ENCODE measurements around the gene CDH8.
"Not testable (repeated sequence)": the region's sequence is repeated elsewhere in the genome, so short reads cannot be mapped to it uniquely, and the experiment has no call there.

CDH8 gene

DNA sequence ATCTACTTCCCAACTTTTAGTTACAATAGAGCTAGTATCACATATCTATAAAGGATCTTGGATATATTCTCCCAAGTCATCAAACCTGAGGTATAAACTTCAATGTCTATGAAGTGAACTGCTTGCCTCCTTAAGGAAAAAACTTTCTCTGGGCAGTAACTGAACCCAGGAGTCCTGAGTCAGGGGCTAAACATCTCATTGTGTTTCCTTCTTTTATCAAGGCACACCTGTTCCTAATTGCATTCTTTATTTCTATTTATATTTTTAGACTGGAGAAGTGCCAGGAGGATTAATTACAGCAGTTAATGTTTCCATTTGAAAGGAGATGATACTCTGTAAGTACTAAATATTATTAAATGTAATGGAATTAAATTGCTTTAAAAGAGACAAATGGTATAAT is 98.6 kb downstream of the CDH8 start:
- Mint-ChIP-seq H3K27me3 (no peaks in the 10 kb centered on the region), H3K27ac (no peak overlapping the region), H3K36me3 (no peaks in the 10 kb centered on the region), H3K4me3 (no peak overlapping the region), H3K9me3 (peaks cover 4% of the 10 kb centered on the region), H3K4me1 (no peaks in the 10 kb centered on the region)
- no peak for DNase-seq (ENCODE audit: low spot score in 2 of 2)
- no peak for ATAC-seq (ENCODE audit: low read depth)

DNA sequence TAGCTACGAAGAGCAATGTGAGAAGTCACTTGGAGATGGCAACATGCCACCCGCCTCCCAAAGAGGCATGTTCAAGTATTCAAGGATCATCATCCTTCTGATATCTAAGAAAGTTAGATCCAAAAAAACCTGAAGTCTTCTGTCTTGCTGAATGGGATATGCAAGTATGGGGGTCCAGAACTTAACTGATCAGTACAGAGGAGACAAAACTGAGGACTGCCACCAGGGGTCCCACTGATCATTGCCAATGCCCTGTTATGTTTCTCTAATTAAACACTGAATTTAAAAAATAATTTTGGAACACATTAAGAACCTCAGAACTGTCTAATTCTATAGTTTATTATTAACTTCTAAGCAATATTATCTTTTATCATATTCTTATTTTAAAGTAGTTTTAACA is 99.7 kb downstream of the CDH8 start:
- Mint-ChIP-seq H3K27ac (no peak overlapping the region), H3K4me3 (no peak overlapping the region), H3K27me3 (no peaks in the 10 kb centered on the region), H3K4me1 (no peaks in the 10 kb centered on the region), H3K9me3 (no peaks in the 10 kb centered on the region), H3K36me3 (no peaks in the 10 kb centered on the region)
- ATAC-seq (ENCODE audit: low read depth) (no peak), DNase-seq (ENCODE audit: low spot score in 2 of 2) (no peak)

DNA sequence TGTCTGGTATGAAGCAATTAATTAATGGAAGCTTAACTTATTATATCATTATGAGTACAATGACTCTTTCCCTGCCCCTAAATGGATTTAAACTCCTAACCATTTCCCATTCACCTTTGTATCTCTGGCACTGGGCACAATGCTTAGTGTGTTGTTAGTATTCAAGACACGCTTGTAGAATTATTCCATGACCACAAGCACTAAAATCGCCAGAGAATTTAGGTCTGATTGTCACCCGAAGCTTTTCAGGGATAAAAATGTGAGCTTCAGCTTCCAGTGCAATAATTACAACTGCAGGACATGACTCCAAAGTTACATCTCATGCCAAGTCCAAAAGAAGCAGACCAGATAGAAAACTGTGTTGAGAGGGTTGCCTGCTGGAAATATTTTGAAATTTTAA is 101.6 kb downstream of the CDH8 start:
- no peaks in the 10 kb centered on the region for H3K36me3 Mint-ChIP-seq

DNA sequence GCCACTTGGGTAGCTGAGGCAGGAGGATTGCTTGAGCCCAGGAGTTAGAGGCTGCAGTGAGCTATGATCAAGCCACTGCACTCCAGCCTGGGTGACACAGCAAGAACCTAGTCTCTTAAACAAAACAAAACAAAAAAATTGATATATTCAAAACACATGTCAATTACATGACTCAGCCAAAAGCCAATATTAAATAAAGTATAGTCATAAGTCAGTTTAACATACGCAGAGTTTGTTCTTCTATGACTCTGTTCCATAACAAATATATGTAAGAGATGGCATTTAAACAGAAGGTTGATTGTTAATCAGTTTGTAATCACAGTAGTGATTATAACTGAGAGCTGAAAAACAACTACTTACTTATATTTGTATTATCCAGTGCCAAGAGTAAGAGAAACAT is 106.5 kb downstream of the CDH8 start:
- no peak overlapping the region for H3K27ac Mint-ChIP-seq
- no peak overlapping the region for H3K4me3 Mint-ChIP-seq
- DNase-seq (ENCODE audit: low spot score in 2 of 2) = no peak
- no peaks in the 10 kb centered on the region for H3K4me1 Mint-ChIP-seq
- no peaks in the 10 kb centered on the region for H3K36me3 Mint-ChIP-seq
- H3K9me3 Mint-ChIP-seq = no peaks in the 10 kb centered on the region
- no peak for ATAC-seq (ENCODE audit: low read depth)
- H3K27me3 Mint-ChIP-seq = no peaks in the 10 kb centered on the region

More for the DNA sequence above, 101.6 kb downstream of the CDH8 start:
- H3K4me3 Mint-ChIP-seq = no peak overlapping the region
- no peak overlapping the region for H3K27ac Mint-ChIP-seq
- no peak for DNase-seq (ENCODE audit: low spot score in 2 of 2)
- no peaks in the 10 kb centered on the region for H3K27me3 Mint-ChIP-seq
- no peak for ATAC-seq (ENCODE audit: low read depth)
- H3K9me3 Mint-ChIP-seq = no peaks in the 10 kb centered on the region
- no peaks in the 10 kb centered on the region for H3K4me1 Mint-ChIP-seq

- no peak overlapping the region for H3K27ac Mint-ChIP-seq
- no peak for ATAC-seq (ENCODE audit: low read depth)
Observed at GRCh38 chr16:61926766-61927165, 109.5 kb downstream of the CDH8 start.

DNA sequence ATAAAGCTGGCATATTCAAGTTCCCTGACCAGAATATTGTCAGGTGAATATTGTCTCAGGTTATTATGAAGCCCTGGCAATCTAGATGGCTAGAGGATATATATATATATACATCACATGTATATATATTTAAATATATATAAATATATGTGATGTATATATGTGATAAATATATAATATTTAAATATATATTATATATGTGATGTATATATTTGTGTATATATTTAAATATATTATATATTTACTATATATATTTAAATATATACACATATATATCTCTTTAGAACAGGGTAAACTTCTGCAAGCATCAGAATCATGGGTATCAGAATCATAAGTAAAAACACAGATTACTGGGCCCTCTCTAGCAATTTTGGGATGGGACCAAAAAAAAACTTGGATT is 112.6 kb downstream of the CDH8 start:
- ATAC-seq (ENCODE audit: low read depth) (no peak), DNase-seq (ENCODE audit: low spot score in 2 of 2) (no peak)
- H3K4me1 Mint-ChIP-seq = no peaks in the 10 kb centered on the region
- no peaks in the 10 kb centered on the region for H3K9me3 Mint-ChIP-seq
- H3K4me3 Mint-ChIP-seq = no peak overlapping the region
- no peaks in the 10 kb centered on the region for H3K27me3 Mint-ChIP-seq
- H3K27ac Mint-ChIP-seq = no peak overlapping the region
- H3K36me3 Mint-ChIP-seq = no peaks in the 10 kb centered on the region

More at GRCh38 chr16:61926766-61927165, 109.5 kb downstream of the CDH8 start:
- no peaks in the 10 kb centered on the region for H3K27me3 Mint-ChIP-seq
- no peak for DNase-seq (ENCODE audit: low spot score in 2 of 2)
- no peaks in the 10 kb centered on the region for H3K36me3 Mint-ChIP-seq
- H3K4me3 Mint-ChIP-seq = no peak overlapping the region
- no peaks in the 10 kb centered on the region for H3K9me3 Mint-ChIP-seq
- no peaks in the 10 kb centered on the region for H3K4me1 Mint-ChIP-seq

DNA sequence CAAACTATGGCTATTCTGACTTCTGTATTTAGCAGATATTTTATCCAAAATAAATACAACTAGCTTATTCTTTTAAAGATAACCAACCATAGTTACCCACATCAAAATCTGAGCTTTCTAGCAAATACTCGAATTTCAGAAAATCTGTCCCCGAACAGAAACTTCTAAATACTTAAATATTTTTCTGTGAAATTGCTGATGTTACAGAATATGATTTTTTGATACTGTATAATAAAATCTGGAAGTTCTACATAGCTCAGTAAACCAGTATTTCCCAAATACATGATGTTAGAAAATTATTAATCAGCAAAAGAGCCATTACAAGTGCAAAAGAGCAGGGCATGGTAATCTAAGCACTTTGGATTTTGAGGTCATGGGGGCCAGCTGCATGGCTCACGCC is 114.9 kb downstream of the CDH8 start:
- ATAC-seq (ENCODE audit: low read depth) = no peak
- no peaks in the 10 kb centered on the region for H3K27me3 Mint-ChIP-seq

GRCh38 chr16:61917865-61918826 is 118.1 kb downstream of the CDH8 start:
- H3K36me3 Mint-ChIP-seq; DNase-seq (ENCODE audit: low spot score in 2 of 2); H3K27me3 Mint-ChIP-seq; H3K4me3 Mint-ChIP-seq; H3K27ac Mint-ChIP-seq; ATAC-seq (ENCODE audit: low read depth); H3K9me3 Mint-ChIP-seq; H3K4me1 Mint-ChIP-seq: not testable (repeated sequence)

More for the DNA sequence above, 114.9 kb downstream of the CDH8 start:
- Mint-ChIP-seq H3K27ac (no peak overlapping the region), H3K4me1 (no peaks in the 10 kb centered on the region), H3K9me3 (peaks cover 4% of the 10 kb centered on the region), H3K4me3 (no peak overlapping the region), H3K36me3 (no peaks in the 10 kb centered on the region)
- DNase-seq (ENCODE audit: low spot score in 2 of 2) = no peak

DNA sequence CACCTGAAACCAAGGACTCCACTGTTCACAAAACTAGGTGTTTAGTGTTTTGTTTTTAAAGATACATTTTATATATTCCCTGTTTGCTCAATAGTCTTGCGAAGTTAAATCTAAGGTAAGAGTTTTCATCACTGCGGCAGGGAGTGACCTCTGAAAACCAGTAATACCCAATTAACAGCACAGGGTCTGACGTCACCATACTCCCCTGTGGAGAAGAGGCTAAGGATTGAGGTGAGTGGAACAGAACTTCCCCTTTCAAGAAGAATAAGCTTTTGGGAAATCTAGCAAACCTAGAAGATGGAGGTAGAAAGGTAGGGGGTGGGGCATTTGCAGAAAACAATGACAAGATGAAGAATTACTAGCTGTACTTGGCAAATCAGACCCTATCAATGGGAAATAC is 120.7 kb downstream of the CDH8 start:
- no peak overlapping the region for H3K4me3 Mint-ChIP-seq
- H3K36me3 Mint-ChIP-seq = no peaks in the 10 kb centered on the region
- peaks cover 9% of the 10 kb centered on the region for H3K9me3 Mint-ChIP-seq
- DNase-seq (ENCODE audit: low spot score in 2 of 2) = no peak
- no peak for ATAC-seq (ENCODE audit: low read depth)
- no peak overlapping the region for H3K27ac Mint-ChIP-seq
- H3K4me1 Mint-ChIP-seq = no peaks in the 10 kb centered on the region
- no peaks in the 10 kb centered on the region for H3K27me3 Mint-ChIP-seq

DNA sequence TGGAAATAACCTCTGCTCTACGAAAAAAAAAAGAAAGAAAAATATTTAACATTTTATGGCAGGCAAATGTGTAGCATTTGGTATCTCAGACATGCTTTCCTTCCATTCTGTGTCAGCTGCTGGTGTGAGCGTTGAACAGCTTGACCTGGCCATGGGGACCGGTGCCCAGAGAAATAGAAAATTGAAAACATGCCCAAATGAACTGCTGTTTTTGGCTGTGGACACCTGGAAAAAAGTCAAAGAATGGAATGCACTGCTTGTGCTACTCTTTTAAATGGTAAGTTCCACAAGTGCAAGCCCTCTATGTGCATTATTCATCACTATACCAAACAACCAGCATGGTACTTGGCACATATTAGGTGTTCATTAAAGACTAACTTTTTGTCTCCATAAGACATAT is 127.2 kb downstream of the CDH8 start:
- no peaks in the 10 kb centered on the region for H3K4me1 Mint-ChIP-seq
- no peak overlapping the region for H3K4me3 Mint-ChIP-seq
- DNase-seq (ENCODE audit: low spot score in 2 of 2) = no peak
- no peak for ATAC-seq (ENCODE audit: low read depth)
- H3K36me3 Mint-ChIP-seq = no peaks in the 10 kb centered on the region
- no peak overlapping the region for H3K27ac Mint-ChIP-seq
- no peaks in the 10 kb centered on the region for H3K27me3 Mint-ChIP-seq
- H3K9me3 Mint-ChIP-seq = peaks cover 4% of the 10 kb centered on the region

DNA sequence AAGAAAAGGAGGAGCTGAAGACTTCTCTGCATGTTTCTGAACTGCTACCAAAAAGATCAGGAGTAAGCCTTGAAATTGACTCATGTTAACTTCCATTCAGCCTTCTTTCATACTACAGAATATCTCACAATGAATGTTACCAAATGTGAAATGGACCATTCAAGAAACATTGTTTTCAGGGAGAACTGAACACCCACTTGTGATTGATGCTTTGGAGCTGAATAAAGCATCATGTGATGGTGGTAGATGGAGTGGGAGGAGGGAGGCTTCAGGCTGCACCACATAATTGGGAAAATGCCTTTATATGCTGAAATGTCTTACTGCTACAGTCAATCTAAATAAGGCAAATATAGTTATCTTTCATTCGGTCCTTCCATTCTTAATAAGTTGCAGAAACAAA is 127.8 kb downstream of the CDH8 start:
- Mint-ChIP-seq H3K27me3 (no peaks in the 10 kb centered on the region), H3K4me1 (no peaks in the 10 kb centered on the region), H3K9me3 (peaks cover 4% of the 10 kb centered on the region), H3K36me3 (no peaks in the 10 kb centered on the region), H3K4me3 (no peak overlapping the region), H3K27ac (no peak overlapping the region)
- DNase-seq (ENCODE audit: low spot score in 2 of 2) = no peak
- no peak for ATAC-seq (ENCODE audit: low read depth)

- H3K9me3 Mint-ChIP-seq = peaks cover 4% of the 10 kb centered on the region
- H3K27ac Mint-ChIP-seq = no peak overlapping the region
- H3K27me3 Mint-ChIP-seq = no peaks in the 10 kb centered on the region
- DNase-seq (ENCODE audit: low spot score in 2 of 2) (no peak), ATAC-seq (ENCODE audit: low read depth) (no peak)
- no peaks in the 10 kb centered on the region for H3K36me3 Mint-ChIP-seq
- no peak overlapping the region for H3K4me3 Mint-ChIP-seq
- H3K4me1 Mint-ChIP-seq = no peaks in the 10 kb centered on the region
Observed at GRCh38 chr16:61901689-61902088, 134.5 kb downstream of the CDH8 start.

DNA sequence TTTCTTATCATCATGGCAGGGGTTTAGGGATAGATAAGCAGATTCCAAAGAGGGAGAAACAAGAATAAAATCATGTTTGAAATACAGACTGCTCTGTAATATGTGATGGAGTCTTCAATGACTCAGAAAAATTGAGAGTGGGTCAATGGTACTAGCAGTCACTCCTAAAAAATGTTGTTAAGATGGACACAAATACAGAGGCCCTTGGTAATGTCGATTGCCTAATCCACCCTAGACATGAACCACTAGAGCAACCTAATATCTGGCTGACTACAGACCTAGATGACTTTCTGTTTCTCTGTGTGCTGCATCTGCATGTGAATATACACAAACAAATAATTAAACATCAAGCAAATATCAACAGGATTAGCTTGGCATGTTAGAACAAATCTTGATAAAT is 135.8 kb downstream of the CDH8 start:
- Mint-ChIP-seq H3K9me3 (peaks cover 5% of the 10 kb centered on the region), H3K4me3 (no peak overlapping the region), H3K27me3 (no peaks in the 10 kb centered on the region), H3K4me1 (no peaks in the 10 kb centered on the region), H3K36me3 (no peaks in the 10 kb centered on the region), H3K27ac (no peak overlapping the region)
- ATAC-seq (ENCODE audit: low read depth) (no peak), DNase-seq (ENCODE audit: low spot score in 2 of 2) (no peak)

- no peak for DNase-seq (ENCODE audit: low spot score in 2 of 2)
- H3K4me3 Mint-ChIP-seq = no peak overlapping the region
- H3K36me3 Mint-ChIP-seq = no peaks in the 10 kb centered on the region
- no peak for ATAC-seq (ENCODE audit: low read depth)
- no peak overlapping the region for H3K27ac Mint-ChIP-seq
- H3K9me3 Mint-ChIP-seq = peaks cover 6% of the 10 kb centered on the region
- H3K27me3 Mint-ChIP-seq = no peaks in the 10 kb centered on the region
- no peaks in the 10 kb centered on the region for H3K4me1 Mint-ChIP-seq
Observed at GRCh38 chr16:61897657-61898056, 138.6 kb downstream of the CDH8 start.

DNA sequence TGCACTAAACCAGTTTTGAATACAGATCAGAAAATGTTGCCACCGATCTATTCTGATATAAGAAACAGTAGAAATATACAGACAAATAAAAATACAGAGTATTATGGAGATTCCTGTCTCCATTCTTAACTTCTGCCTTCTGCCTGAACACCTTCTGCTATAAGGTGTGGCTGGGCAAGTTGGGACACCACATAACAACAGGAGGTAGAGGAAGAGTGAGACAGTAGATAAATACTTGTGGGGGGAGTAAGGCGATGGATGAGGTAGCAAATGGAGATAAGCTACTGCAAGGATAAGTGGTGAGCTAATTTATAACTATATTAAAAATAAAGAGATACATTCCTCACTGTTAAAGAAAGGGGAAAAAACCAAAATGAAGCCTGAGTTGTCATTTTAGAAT is 143.7 kb downstream of the CDH8 start:
- no peaks in the 10 kb centered on the region for H3K36me3 Mint-ChIP-seq
- no peaks in the 10 kb centered on the region for H3K27me3 Mint-ChIP-seq
- ATAC-seq (ENCODE audit: low read depth) = no peak

More for the DNA sequence above, 143.7 kb downstream of the CDH8 start:
- Mint-ChIP-seq H3K4me3 (no peak overlapping the region), H3K4me1 (no peaks in the 10 kb centered on the region), H3K27ac (no peak overlapping the region), H3K9me3 (peaks cover 4% of the 10 kb centered on the region)
- no peak for DNase-seq (ENCODE audit: low spot score in 2 of 2)
